HepG2 (cell line): ENCODE measurements around the gene KBTBD3. TPM values are rescaled to one million over a fixed set of nuclear protein-coding genes. Genes with fewer than 3 reads are reported as not detected.
A peak's percentile ranks its signal among the peaks of the same experiment; 100 is the strongest.

Source experiments
- AHR ChIP-seq: IDR thresholded peaks from 2 replicates; pipeline ENCODE4 v1.6.1; 2018; ENCODE audit warnings: missing genetic modification reagents, missing compliant biosample characterization
- ATF7-NPFF ChIP-seq: sonication (generic); formaldehyde crosslinking; IDR thresholded peaks from 2 replicates; pipeline ENCODE4 v1.8.1; 2023; ENCODE audit warnings: mild to moderate bottlenecking, low read depth, missing genetic modification reagents, moderate library complexity
- EEA1 ChIP-seq: sonication (generic); formaldehyde crosslinking; IDR thresholded peaks from 2 replicates; pipeline ENCODE4 v1.5.1; 2020; ENCODE audit warnings: mild to moderate bottlenecking, missing genetic modification reagents, borderline replicate concordance
- KDM5A ChIP-seq: fragments of 200-600 bp; sonication (generic); IDR thresholded peaks from 2 replicates; pipeline ENCODE4 v1.7.0; 2018; ENCODE audit warnings: antibody characterized with exemption, mild to moderate bottlenecking, low read length, borderline replicate concordance
- KLF11 ChIP-seq: IDR thresholded peaks from 2 replicates; pipeline ENCODE4 v1.6.1; 2016; ENCODE audit warnings: missing compliant biosample characterization
- PCBP1 ChIP-seq: fragments of 200-400 bp; formaldehyde crosslinking; IDR thresholded peaks from 2 replicates; pipeline ENCODE4 v1.6.1; 2017; ENCODE audit warnings: mild to moderate bottlenecking, low read depth, low read length, borderline replicate concordance
- PRPF4 ChIP-seq: fragments of 200-400 bp; formaldehyde crosslinking; IDR thresholded peaks from 2 replicates; pipeline ENCODE4 v1.6.1; 2016; ENCODE audit warnings: low read length, low read depth; ENCODE audit not compliant: poor library complexity, severe bottlenecking
- RAD21 ChIP-seq: fragments of 450-650 bp; formaldehyde crosslinking; IDR thresholded peaks from 2 replicates; pipeline ENCODE4 v1.5.0; 2020; ENCODE audit warnings: mild to moderate bottlenecking
- REL ChIP-seq: sonication (generic); formaldehyde crosslinking; conservative IDR thresholded peaks from 2 replicates; pipeline ENCODE4 v1.8.0; 2022; ENCODE audit warnings: mild to moderate bottlenecking, missing genetic modification reagents, moderate library complexity
- SALL2 ChIP-seq: sonication (generic); formaldehyde crosslinking; IDR thresholded peaks from 2 replicates; pipeline ENCODE4 v1.8.1; 2023; ENCODE audit warnings: mild to moderate bottlenecking, missing genetic modification reagents, inconsistent platforms
- SETDB1 ChIP-seq: sonication (generic); formaldehyde crosslinking; IDR thresholded peaks from 2 replicates; pipeline ENCODE4 v1.5.1; 2020; ENCODE audit warnings: missing genetic modification reagents, mild to moderate bottlenecking, borderline replicate concordance
- SMAD9 ChIP-seq: sonication (generic); formaldehyde crosslinking; IDR thresholded peaks from 2 replicates; pipeline ENCODE4 v1.5.1; 2020; ENCODE audit warnings: mild to moderate bottlenecking, missing genetic modification reagents
- XBP1 ChIP-seq: sonication (generic); formaldehyde crosslinking; IDR thresholded peaks from 2 replicates; pipeline ENCODE4 v1.5.0; 2020; ENCODE audit warnings: missing genetic modification reagents
- ZFP90 ChIP-seq: sonication (generic); formaldehyde crosslinking; IDR thresholded peaks from 2 replicates; pipeline ENCODE4 v1.8.0; 2022; ENCODE audit warnings: missing genetic modification reagents, mild to moderate bottlenecking, inconsistent platforms, borderline replicate concordance
- ZNF121 ChIP-seq: sonication (generic); formaldehyde crosslinking; IDR thresholded peaks from 2 replicates; pipeline ENCODE4 v1.5.0; 2020; ENCODE audit warnings: mild to moderate bottlenecking, missing genetic modification reagents
- ZNF562 ChIP-seq: sonication (generic); formaldehyde crosslinking; IDR thresholded peaks from 2 replicates; pipeline ENCODE4 v1.8.0; 2022; ENCODE audit warnings: missing genetic modification reagents, borderline replicate concordance
- ZNF713 ChIP-seq: sonication (generic); formaldehyde crosslinking; IDR thresholded peaks from 2 replicates; pipeline ENCODE4 v1.4.0; 2020; ENCODE audit warnings: mild to moderate bottlenecking, missing genetic modification reagents
- polyA plus RNA-seq, 8 experiments: library from polyadenylated mRNA; depleted of rRNA in 3 of 8; stranded (reverse) in 7 of 8; unstranded in 1 of 8; fragments of >200 nt; fragmentation: Illumina TruSeq in 4 of 8; extraction: Trizol in 4 of 8; gene quantifications; 2 replicates each; pipeline versions ENCODE4 v1.2.1 to v1.2.3, GENCODE V29; 2011 to 2016; ENCODE audit warnings: low read depth in 4 of 8, missing spikeins in 1 of 8, mixed read lengths in 1 of 8; ENCODE audit not compliant: insufficient read depth in 1 of 8
- total RNA-seq, 5 experiments: library from RNA; depleted of rRNA; stranded (reverse); fragments of >200 nt; fragmentation: Illumina TruSeq; extraction: Trizol; gene quantifications; 2 replicates each; pipeline ENCODE4 v1.2.3, GENCODE V29; 2016; ENCODE audit warnings: low read depth in 1 of 5
- TF ChIP-seq, protein P1 (sequence below): sonication (generic); formaldehyde crosslinking; IDR thresholded peaks from 2 replicates; pipeline ENCODE4 v1.4.0; 2020; ENCODE audit warnings: missing genetic modification reagents
- TF ChIP-seq, protein P2 (sequence below), 2 experiments: sonication (generic) in 1 of 2; formaldehyde crosslinking in 1 of 2; IDR thresholded peaks; 2 replicates each; pipeline versions ENCODE4 v1.5.1 to v1.6.1; 2011 to 2020; ENCODE audit warnings: borderline replicate concordance in 1 of 2, low read depth in 1 of 2, low read length in 1 of 2, mild to moderate bottlenecking in 1 of 2, missing genetic modification reagents in 1 of 2, moderate library complexity in 1 of 2
- TF ChIP-seq, protein P3 (sequence below): sonication (generic); formaldehyde crosslinking; IDR thresholded peaks from 2 replicates; pipeline ENCODE4 v1.4.0; 2020; ENCODE audit warnings: missing genetic modification reagents
- TF ChIP-seq, protein P4 (sequence below): sonication (generic); formaldehyde crosslinking; IDR thresholded peaks from 2 replicates; pipeline ENCODE4 v1.4.0; 2020; ENCODE audit warnings: missing genetic modification reagents

KBTBD3 gene
- total and polyA plus RNA-seq, 2 of the 13 experiments (the other 11 are each of a cell fraction or from before 2014, with no cell fraction given) = 1.8 to 7.4 TPM

DNA sequence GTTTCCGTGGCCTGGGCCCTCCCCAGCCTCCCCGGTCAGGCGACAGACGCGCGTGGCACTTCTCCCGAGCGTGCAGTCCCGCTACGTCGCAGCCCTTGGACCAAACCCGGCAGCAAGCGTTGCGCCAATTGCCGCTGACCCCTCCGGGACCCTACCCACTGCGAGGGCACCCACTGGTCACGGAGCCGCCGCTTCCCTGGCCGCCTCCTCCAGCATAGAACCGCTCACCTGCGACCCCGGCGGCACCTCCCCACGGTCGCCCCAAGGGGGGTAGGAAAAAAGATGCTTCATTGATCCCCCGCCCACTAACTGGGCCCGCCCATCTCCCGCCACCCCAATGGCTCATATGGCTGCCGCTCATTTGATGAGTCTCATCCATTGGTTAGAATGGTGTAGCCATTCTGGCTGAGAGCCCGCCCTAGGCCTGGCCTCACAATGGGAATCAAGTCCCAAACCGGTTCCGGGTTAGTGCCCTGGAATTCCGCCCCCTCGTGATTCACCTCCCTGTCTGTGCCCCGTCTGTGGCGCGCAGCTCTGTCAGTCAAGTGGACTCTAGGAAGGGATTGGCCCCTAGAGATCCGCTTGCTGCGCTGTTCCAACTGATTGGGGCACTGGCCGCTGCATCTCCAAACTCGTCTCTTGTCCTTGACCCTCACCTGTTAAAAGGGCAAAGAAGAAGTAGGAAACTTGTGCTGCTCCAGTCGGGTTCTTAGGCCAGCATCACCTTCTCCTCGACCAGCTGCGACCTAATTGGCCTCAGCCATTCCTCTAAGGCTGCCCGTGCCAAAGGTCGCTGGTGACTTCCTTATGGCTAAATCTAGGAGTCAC is 55.0 kb downstream of the KBTBD3 start, which contains the start of gene MSANTD4 (continued):
- no peak for TF ChIP-seq ZNF562 (CRISPR knock-in tag)
- peak; percentile 90 for TF ChIP-seq SMAD9
- no peak for TF ChIP-seq ZNF713 (CRISPR knock-in tag)
- no peak for TF ChIP-seq AHR (CRISPR knock-in tag)
- TF ChIP-seq, protein P1, sequence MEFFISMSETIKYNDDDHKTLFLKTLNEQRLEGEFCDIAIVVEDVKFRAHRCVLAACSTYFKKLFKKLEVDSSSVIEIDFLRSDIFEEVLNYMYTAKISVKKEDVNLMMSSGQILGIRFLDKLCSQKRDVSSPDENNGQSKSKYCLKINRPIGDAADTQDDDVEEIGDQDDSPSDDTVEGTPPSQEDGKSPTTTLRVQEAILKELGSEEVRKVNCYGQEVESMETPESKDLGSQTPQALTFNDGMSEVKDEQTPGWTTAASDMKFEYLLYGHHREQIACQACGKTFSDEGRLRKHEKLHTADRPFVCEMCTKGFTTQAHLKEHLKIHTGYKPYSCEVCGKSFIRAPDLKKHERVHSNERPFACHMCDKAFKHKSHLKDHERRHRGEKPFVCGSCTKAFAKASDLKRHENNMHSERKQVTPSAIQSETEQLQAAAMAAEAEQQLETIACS (CRISPR knock-in tag) = no peak
- TF ChIP-seq PRPF4 = no peak
- no peak for TF ChIP-seq RAD21
- TF ChIP-seq, protein P2, sequence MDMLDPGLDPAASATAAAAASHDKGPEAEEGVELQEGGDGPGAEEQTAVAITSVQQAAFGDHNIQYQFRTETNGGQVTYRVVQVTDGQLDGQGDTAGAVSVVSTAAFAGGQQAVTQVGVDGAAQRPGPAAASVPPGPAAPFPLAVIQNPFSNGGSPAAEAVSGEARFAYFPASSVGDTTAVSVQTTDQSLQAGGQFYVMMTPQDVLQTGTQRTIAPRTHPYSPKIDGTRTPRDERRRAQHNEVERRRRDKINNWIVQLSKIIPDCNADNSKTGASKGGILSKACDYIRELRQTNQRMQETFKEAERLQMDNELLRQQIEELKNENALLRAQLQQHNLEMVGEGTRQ (IDR thresholded peaks at IDR 0.05; ENCODE audit: low read depth, low read length) = peak; percentile 18; the same call in 1 of the 2 replicates
- TF ChIP-seq, protein P2 (CRISPR knock-in tag; IDR thresholded peaks at IDR 0.05; ENCODE audit: borderline replicate concordance) = peak; percentile 49; the same call in 1 of the 2 replicates
- no peak for TF ChIP-seq SALL2 (CRISPR knock-in tag)
- TF ChIP-seq ZNF121 (CRISPR knock-in tag) = no peak
- TF ChIP-seq, protein P3, sequence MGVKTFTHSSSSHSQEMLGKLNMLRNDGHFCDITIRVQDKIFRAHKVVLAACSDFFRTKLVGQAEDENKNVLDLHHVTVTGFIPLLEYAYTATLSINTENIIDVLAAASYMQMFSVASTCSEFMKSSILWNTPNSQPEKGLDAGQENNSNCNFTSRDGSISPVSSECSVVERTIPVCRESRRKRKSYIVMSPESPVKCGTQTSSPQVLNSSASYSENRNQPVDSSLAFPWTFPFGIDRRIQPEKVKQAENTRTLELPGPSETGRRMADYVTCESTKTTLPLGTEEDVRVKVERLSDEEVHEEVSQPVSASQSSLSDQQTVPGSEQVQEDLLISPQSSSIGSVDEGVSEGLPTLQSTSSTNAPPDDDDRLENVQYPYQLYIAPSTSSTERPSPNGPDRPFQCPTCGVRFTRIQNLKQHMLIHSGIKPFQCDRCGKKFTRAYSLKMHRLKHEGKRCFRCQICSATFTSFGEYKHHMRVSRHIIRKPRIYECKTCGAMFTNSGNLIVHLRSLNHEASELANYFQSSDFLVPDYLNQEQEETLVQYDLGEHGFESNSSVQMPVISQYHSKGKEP (CRISPR knock-in tag) = no peak; the same call in 1 of the 2 replicates
- no peak; the same call in 1 of the 2 replicates for TF ChIP-seq ZFP90 (CRISPR knock-in tag)
- peak; percentile 69; the same call in 1 of the 2 replicates for TF ChIP-seq KDM5A
- TF ChIP-seq REL (CRISPR knock-in tag) = no peak
- no peak for TF ChIP-seq XBP1 (CRISPR knock-in tag)
- TF ChIP-seq SETDB1 = no peak
- no peak for TF ChIP-seq KLF11 (CRISPR knock-in tag)
- TF ChIP-seq EEA1 (CRISPR knock-in tag) = no peak
- TF ChIP-seq, protein P4, sequence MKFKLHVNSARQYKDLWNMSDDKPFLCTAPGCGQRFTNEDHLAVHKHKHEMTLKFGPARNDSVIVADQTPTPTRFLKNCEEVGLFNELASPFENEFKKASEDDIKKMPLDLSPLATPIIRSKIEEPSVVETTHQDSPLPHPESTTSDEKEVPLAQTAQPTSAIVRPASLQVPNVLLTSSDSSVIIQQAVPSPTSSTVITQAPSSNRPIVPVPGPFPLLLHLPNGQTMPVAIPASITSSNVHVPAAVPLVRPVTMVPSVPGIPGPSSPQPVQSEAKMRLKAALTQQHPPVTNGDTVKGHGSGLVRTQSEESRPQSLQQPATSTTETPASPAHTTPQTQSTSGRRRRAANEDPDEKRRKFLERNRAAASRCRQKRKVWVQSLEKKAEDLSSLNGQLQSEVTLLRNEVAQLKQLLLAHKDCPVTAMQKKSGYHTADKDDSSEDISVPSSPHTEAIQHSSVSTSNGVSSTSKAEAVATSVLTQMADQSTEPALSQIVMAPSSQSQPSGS (CRISPR knock-in tag) = peak; percentile 37; the same call in 1 of the 2 replicates
- TF ChIP-seq PCBP1 = 0 out of 2 replicates have a peak, but pooled peaks have one; percentile 39
- TF ChIP-seq ATF7-NPFF (CRISPR knock-in tag) = peak; percentile 50; the same call in 1 of the 2 replicates
